ENCODE measurements around the gene DNASE1.
A peak's percentile ranks its signal among the peaks of the same experiment; 100 is the strongest.

The DNASE1 gene

GRCh38 chr16:3665508-3665907 lies 11.0 kb downstream of the DNASE1 start:
- no peak for DNase-seq

- no peak for DNase-seq
These were observed 14.1 kb downstream of the DNASE1 start for GRCh38 chr16:3668626-3669025.

GRCh38 chr16:3669082-3669481 lies 14.6 kb downstream of the DNASE1 start:
- no peak for DNase-seq

GRCh38 chr16:3670711-3671110 lies 16.2 kb downstream of the DNASE1 start:
- no peak for DNase-seq

GRCh38 chr16:3671424-3671823 lies 16.9 kb downstream of the DNASE1 start:
- DNase-seq = no peak

GRCh38 chr16:3672571-3673041 lies 18.1 kb downstream of the DNASE1 start:
- DNase-seq = no peak

GRCh38 chr16:3673201-3673600 lies 18.7 kb downstream of the DNASE1 start:
- no peak for DNase-seq

GRCh38 chr16:3673676-3674377 lies 19.3 kb downstream of the DNASE1 start:
- no peak for DNase-seq

- DNase-seq = no peak
These were observed 20.2 kb downstream of the DNASE1 start for GRCh38 chr16:3674513-3675295.

- DNase-seq = no peak
These were observed 21.2 kb downstream of the DNASE1 start for GRCh38 chr16:3675601-3676130.

GRCh38 chr16:3677994-3678393 lies 23.5 kb downstream of the DNASE1 start:
- no peak for DNase-seq

GRCh38 chr16:3681206-3681605 lies 26.7 kb downstream of the DNASE1 start:
- DNase-seq = no peak

GRCh38 chr16:3687021-3687420 lies 32.5 kb downstream of the DNASE1 start:
- DNase-seq = no peak

GRCh38 chr16:3687792-3688191 lies 33.3 kb downstream of the DNASE1 start:
- no peak for DNase-seq

GRCh38 chr16:3689731-3690130 lies 35.2 kb downstream of the DNASE1 start:
- no peak for DNase-seq

GRCh38 chr16:3690470-3690928 lies 36.0 kb downstream of the DNASE1 start:
- DNase-seq = peak in 1 of 2 experiments; percentile 15

- no peak for DNase-seq
These were observed 36.7 kb downstream of the DNASE1 start for GRCh38 chr16:3690980-3691720.

- no peak for DNase-seq
These were observed 37.3 kb downstream of the DNASE1 start for GRCh38 chr16:3691761-3692160.

- no peak for DNase-seq
These were observed 39.6 kb downstream of the DNASE1 start for GRCh38 chr16:3694051-3694450.

GRCh38 chr16:3695610-3696369 lies 41.3 kb downstream of the DNASE1 start:
- DNase-seq = no peak

GRCh38 chr16:3696425-3697218 lies 42.1 kb downstream of the DNASE1 start:
- DNase-seq = no peak

GRCh38 chr16:3698941-3699340 lies 44.5 kb downstream of the DNASE1 start:
- no peak for DNase-seq

Measured in NCI-H187 (cell line).